Measurements from ENCODE around the gene STPG4.

GRCh38 chr2:47162780-47163179 is 7.7 kb upstream of the STPG4 start:
- TF ChIP-seq CTCF (IDR thresholded peaks at IDR 0.05), result no peak
- TF ChIP-seq POLR2A (IDR thresholded peaks at IDR 0.05), result no peak

All from lower leg skin (tissue), 3 donors.